Astrocyte of the cerebellum (primary cell): ENCODE data around the gene KEAP1.
"Not testable (repeated sequence)": the region's sequence is repeated elsewhere in the genome, so short reads cannot be mapped to it uniquely, and the experiment has no call there.

Source experiments
- DNase-seq: peaks from one replicate; pipeline ENCODE4 v3.0.0-alpha.2; 2011; ENCODE audit warnings: low read depth
- H3K4me3 ChIP-seq: 2 replicates; pipeline ENCODE4 v1.5.1; 2011; ENCODE audit warnings: mild to moderate bottlenecking, low read depth, low read length, moderate library complexity
- CTCF ChIP-seq: IDR thresholded peaks from 2 replicates; pipeline ENCODE4 v1.5.1; 2012; ENCODE audit warnings: low read length, low read depth, moderate library complexity, mild to moderate bottlenecking; ENCODE audit errors: missing control alignments
- in situ Hi-C: cut with HindIII; loops from 2 replicates; pipeline ENCODE4 v1.10.0; 2017; ENCODE audit warnings: low sequenced_read_pairs

Gene KEAP1

GRCh38 chr19:10503002-10503789 lies at the start of gene KEAP1:
KEAP1 (minus strand) TSS chr19:10503356; CDS start chr19:10500033, 3,323 bp downstream.
- in situ Hi-C loops = no loop called here
- no peak for TF ChIP-seq CTCF
- peak within 1 kb of the TSS; percentile 92 for H3K4me3 ChIP-seq
- no peak for DNase-seq

GRCh38 chr19:10552510-10553053 lies 49.4 kb upstream of the KEAP1 start:
- in situ Hi-C loops = no loop called here
- DNase-seq = no peak
- no peak overlapping the region for H3K4me3 ChIP-seq
- no peak for TF ChIP-seq CTCF

GRCh38 chr19:10551698-10552301 lies 48.6 kb upstream of the KEAP1 start:
- in situ Hi-C loops = no loop called here
- TF ChIP-seq CTCF = no peak
- H3K4me3 ChIP-seq = no peak overlapping the region
- DNase-seq = no peak

- DNase-seq, H3K4me3 ChIP-seq, in situ Hi-C loops: not testable (repeated sequence)
Observed at GRCh38 chr19:10551006-10551405, 47.9 kb upstream of the KEAP1 start.

- in situ Hi-C loops = no loop called here
- TF ChIP-seq CTCF = no peak
- no peak for DNase-seq
- no peak overlapping the region for H3K4me3 ChIP-seq
Observed at GRCh38 chr19:10550336-10550735, 47.2 kb upstream of the KEAP1 start.

- DNase-seq = no peak
- in situ Hi-C loops = no loop called here
- TF ChIP-seq CTCF = no peak
- H3K4me3 ChIP-seq = no peak overlapping the region
Observed at GRCh38 chr19:10549733-10550132, 46.6 kb upstream of the KEAP1 start.

GRCh38 chr19:10548746-10549276 lies 45.7 kb upstream of the KEAP1 start:
- TF ChIP-seq CTCF = no peak
- in situ Hi-C loops = no loop called here
- DNase-seq = no peak
- no peak overlapping the region for H3K4me3 ChIP-seq
